GM18858 (cell line): ENCODE results near the gene TRPC1.

Source experiments
- ATAC-seq: cut with Tn5 transposase; IDR thresholded peaks from one replicate; pipeline ENCODE4 v1.9.1; 2021; ENCODE audit not compliant: unreplicated experiment

Gene TRPC1

GRCh38 chr3:142837526-142837925 lies 113.7 kb downstream of the TRPC1 start:
- no peak for ATAC-seq

GRCh38 chr3:142839831-142840230 lies 116.0 kb downstream of the TRPC1 start:
- no peak for ATAC-seq

- ATAC-seq: no peak
These were observed 120.6 kb downstream of the TRPC1 start for GRCh38 chr3:142844339-142844977.

GRCh38 chr3:142846779-142847577 lies 123.1 kb downstream of the TRPC1 start:
- no peak for ATAC-seq

- no peak for ATAC-seq
These were observed 125.3 kb downstream of the TRPC1 start for GRCh38 chr3:142849148-142849547.

GRCh38 chr3:142850395-142851023 lies 126.7 kb downstream of the TRPC1 start:
- no peak for ATAC-seq

GRCh38 chr3:142852009-142852408 lies 128.2 kb downstream of the TRPC1 start:
- ATAC-seq: no peak

GRCh38 chr3:142853270-142854168 lies 129.7 kb downstream of the TRPC1 start:
- no peak for ATAC-seq

- ATAC-seq: no peak
These were observed 133.2 kb downstream of the TRPC1 start for GRCh38 chr3:142857056-142857455.
